ENCODE results near the gene PTX4. TPM values are rescaled to one million over a fixed set of nuclear protein-coding genes. Genes with fewer than 3 reads are reported as not detected.

PTX4 gene
- polyA plus RNA-seq, 1 of the 3 experiments (the other 2 are of a cell fraction), result not detected

DNA sequence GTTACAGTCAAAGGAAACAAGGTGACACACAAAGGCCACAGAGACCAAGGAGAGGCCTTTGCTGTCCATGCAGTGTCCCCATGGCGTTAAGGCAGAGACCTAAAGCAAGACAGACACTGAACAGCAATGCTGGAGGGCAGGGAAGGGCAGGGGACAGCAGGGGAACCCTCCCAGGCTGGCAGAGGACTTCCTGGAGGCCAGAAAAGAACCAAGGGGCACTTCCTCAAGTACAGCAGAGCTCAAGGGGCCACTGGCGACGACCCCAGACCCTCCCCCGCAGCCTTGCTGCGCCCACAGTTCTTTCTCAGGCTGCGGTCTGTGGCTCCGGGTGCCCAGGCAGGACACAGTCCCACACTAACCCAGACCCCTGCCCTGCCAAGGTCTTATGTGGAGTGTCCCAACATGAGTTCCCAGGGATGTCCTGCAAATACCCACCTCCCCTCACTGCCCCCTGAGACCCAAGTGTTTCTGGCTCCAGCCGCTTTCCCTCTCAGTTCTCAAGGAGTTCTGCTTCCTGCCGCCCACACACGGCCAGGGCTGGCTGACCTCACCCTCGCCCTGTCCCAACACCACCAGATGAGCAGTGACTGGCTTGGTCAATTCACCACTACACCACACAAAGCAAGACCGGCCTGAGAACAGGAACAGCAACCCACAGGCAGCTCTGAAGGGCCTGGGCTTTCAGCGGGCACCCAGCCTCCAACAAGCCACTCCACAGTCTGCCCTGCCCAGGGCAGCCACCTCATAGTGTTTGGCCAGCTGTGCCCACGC is 18.1 kb downstream of the PTX4 start:
- 76% methylated on average over 5 of the region's 14 CpGs for WGBS (ENCODE audit: low lambda C conversion rate)
- Histone ChIP-seq H3K9me3 (no peaks in the 10 kb centered on the region), H3K4me1 (ENCODE audit: control insufficient read depth in 1 of 2, insufficient read depth in 2 of 2, low read depth in 1 of 2, low read length in 1 of 2) (peaks cover 5 to 10% of the 10 kb centered on the region in 2 experiments; a peak in 2 of 4 replicates), H2AFZ (ENCODE audit: low read depth) (no peak overlapping the region), H3F3A (replicated peaks; ENCODE audit: insufficient read depth) (peaks cover under 1% of the 10 kb centered on the region), H3K4me2 (0 out of 2 replicates have a peak overlapping the region, but pooled peaks have one; percentile 15), H4K20me1 (ENCODE audit: insufficient read depth) (0 out of 2 replicates have a peak, but pooled peaks cover 11% of the 10 kb centered on the region), H3K27ac (ENCODE audit: low read depth in 2 of 2, low read length in 1 of 2) (no peak overlapping the region), H3K79me2 (ENCODE audit: insufficient read depth) (peaks cover 85% of the 10 kb centered on the region), H3K4me3 (ENCODE audit: low read depth in 2 of 2, low read length in 1 of 2) (no peak overlapping the region), H3K27me3 (ENCODE audit: insufficient read depth) (no peaks in the 10 kb centered on the region), H3K9me2 (no peaks in the 10 kb centered on the region), H3K36me3 (replicated peaks in 1 of 2; ENCODE audit: control insufficient read depth in 1 of 2, insufficient read depth in 2 of 2, low read length in 1 of 2) (no peaks in the 10 kb centered on the region), H3K9ac (no peak overlapping the region)
- TF ChIP-seq USF1 (IDR thresholded peaks at IDR 0.05; ENCODE audit: borderline replicate concordance, low read depth), result no peak
- TF ChIP-seq MXI1 (IDR thresholded peaks at IDR 0.05; ENCODE audit: low read depth, low read length), result no peak
- no peak for TF ChIP-seq TCF12 (IDR thresholded peaks at IDR 0.05)
- TF ChIP-seq RCOR1 (IDR thresholded peaks at IDR 0.05; ENCODE audit: low read length), result no peak
- no peak for TF ChIP-seq POLR2AphosphoS5 (IDR thresholded peaks at IDR 0.05; ENCODE audit: low read depth, low read length)
- no peak for TF ChIP-seq MAX (IDR thresholded peaks at IDR 0.05; ENCODE audit: low read depth)
- no peak for TF ChIP-seq RXRA (IDR thresholded peaks at IDR 0.05; ENCODE audit: borderline replicate concordance, low read depth)
- TF ChIP-seq IRF3 (IDR thresholded peaks at IDR 0.05; ENCODE audit: low read depth, low read length), result no peak
- no peak for TF ChIP-seq CHD2 (IDR thresholded peaks at IDR 0.05; ENCODE audit: low read length, partially characterized antibody)
- no peak for TF ChIP-seq SIN3A (IDR thresholded peaks at IDR 0.05; ENCODE audit: borderline replicate concordance, low read depth, low read length)
- no peak for TF ChIP-seq CTCF (IDR thresholded peaks at IDR 0.05)
- no peak for TF ChIP-seq EZH2phosphoT487 (IDR thresholded peaks at IDR 0.05; ENCODE audit: borderline replicate concordance, low read depth)
- TF ChIP-seq, protein P1, sequence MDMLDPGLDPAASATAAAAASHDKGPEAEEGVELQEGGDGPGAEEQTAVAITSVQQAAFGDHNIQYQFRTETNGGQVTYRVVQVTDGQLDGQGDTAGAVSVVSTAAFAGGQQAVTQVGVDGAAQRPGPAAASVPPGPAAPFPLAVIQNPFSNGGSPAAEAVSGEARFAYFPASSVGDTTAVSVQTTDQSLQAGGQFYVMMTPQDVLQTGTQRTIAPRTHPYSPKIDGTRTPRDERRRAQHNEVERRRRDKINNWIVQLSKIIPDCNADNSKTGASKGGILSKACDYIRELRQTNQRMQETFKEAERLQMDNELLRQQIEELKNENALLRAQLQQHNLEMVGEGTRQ (IDR thresholded peaks at IDR 0.05; ENCODE audit: borderline replicate concordance, low read depth, low read length), result no peak
- no peak for TF ChIP-seq REST (IDR thresholded peaks at IDR 0.05; ENCODE audit: low read depth, low read length)
- no peak for TF ChIP-seq TAF1 (IDR thresholded peaks at IDR 0.05; ENCODE audit: borderline replicate concordance, low read depth, low read length)
- TF ChIP-seq PBX3 (IDR thresholded peaks at IDR 0.05), result no peak
- TF ChIP-seq YY1 (IDR thresholded peaks at IDR 0.05; ENCODE audit: low read depth), result no peak
- ChIA-PET CTCF (no interaction called here), POLR2A (no interaction called here)
- DNase-seq, result no peak
